Activated naive CD4-positive, alpha-beta T cell treated with anti-CD3 and anti-CD28 coated beads, Interleukin-2, amount 50 U/mL, for 72 hours (primary cell): ENCODE results near the gene SUGP2. TPM values are rescaled to one million over a fixed set of nuclear protein-coding genes. Genes with fewer than 3 reads are reported as not detected.
"Not testable (repeated sequence)": the region's sequence is repeated elsewhere in the genome, so short reads cannot be mapped to it uniquely, and the experiment has no call there.

ENCODE experiments used
- ATAC-seq, 2 donors: fragments of 150-1000 bp; cut with Tn5 transposase; 2 replicates each; pipeline ENCODE4 v1.10.0; 2021; ENCODE audit warnings: mild to moderate bottlenecking in 2 of 2, moderate library complexity in 2 of 2
- DNase-seq, 2 donors: peaks; one replicate each; pipeline ENCODE4 v3.0.0; 2021 to 2022; ENCODE audit warnings: low spot score in 2 of 2
- H3K27ac Mint-ChIP-seq, 2 donors: one replicate each; pipeline ENCODE4 v1.8.0; 2022; ENCODE audit warnings: mild to moderate bottlenecking in 2 of 2, mixed read lengths in 2 of 2
- H3K36me3 Mint-ChIP-seq, 2 donors: one replicate each; pipeline ENCODE4 v1.8.0; 2022; ENCODE audit warnings: mixed read lengths in 2 of 2
- H3K9me3 Mint-ChIP-seq, 2 donors: one replicate each; pipeline ENCODE4 v1.8.0; 2022; ENCODE audit warnings: mixed read lengths in 2 of 2
- total RNA-seq, 2 donors: library from RNA; stranded (reverse); gene quantifications; one replicate each; pipeline ENCODE4 v1.2.3, GENCODE V29; 2022

Gene SUGP2
- total RNA-seq, 2 donors from 2014 or later, result 119 to 248 TPM

- H3K9me3 Mint-ChIP-seq, result no peaks in the 10 kb centered on the region
- no peak for ATAC-seq
- DNase-seq, result no peak
- H3K36me3 Mint-ChIP-seq, result peaks cover 0 to 4% of the 10 kb centered on the region in 2 donors
- peak overlapping the region in 1 of 2 donors; percentile 72 for H3K27ac Mint-ChIP-seq
These were observed 17.4 kb upstream of the SUGP2 start for GRCh38 chr19:19050731-19051130.

DNA sequence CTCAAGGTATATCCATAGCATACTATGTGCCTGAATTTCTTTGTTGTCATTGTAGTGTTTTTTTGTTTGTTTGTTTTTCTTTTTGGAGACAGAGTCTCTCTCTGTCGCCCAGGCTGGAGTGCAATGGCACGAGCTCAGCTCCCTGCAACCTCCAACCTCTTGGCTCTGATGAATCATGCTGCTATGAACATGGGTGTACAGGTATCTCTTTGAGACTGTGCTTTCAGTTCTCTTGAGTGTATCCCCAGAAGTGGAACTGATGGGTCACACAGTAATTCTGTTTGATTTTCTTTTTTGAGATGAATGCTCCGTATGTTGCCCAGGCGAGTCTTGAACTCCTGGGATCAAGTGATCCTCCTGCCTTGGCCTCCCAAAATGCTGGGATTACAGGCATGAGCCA, 16.8 kb upstream of the SUGP2 start:
- Mint-ChIP-seq H3K9me3 (no peaks in the 10 kb centered on the region), H3K36me3 (peaks cover 0 to 4% of the 10 kb centered on the region in 2 donors), H3K27ac (peak overlapping the region; percentile 29 to 72)
- ATAC-seq (peak; percentile 37 to 52), DNase-seq (no peak)

DNA sequence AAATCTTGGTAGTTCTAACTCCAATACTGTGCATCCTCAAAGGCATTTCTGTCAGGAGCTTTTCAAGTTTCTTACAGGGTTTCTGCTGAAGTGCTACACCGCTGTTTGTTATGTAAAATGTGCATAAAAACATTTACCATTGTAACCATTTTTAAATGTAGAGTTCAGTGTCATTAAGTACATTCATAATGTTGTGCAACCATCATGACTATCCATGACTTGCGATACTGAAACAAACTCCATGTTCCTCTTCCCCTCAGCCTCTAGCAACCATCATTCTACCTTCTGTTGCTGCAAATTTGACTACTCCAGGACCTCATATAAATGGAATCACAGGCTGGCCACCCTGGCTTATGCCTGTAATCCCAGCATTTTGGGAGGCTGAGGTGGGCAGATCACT, 16.1 kb upstream of the SUGP2 start:
- H3K9me3 Mint-ChIP-seq, result no peaks in the 10 kb centered on the region
- H3K36me3 Mint-ChIP-seq, result peaks cover 0 to 4% of the 10 kb centered on the region in 2 donors
- ATAC-seq, result no peak
- no peak for DNase-seq
- H3K27ac Mint-ChIP-seq, result no peak overlapping the region

DNA sequence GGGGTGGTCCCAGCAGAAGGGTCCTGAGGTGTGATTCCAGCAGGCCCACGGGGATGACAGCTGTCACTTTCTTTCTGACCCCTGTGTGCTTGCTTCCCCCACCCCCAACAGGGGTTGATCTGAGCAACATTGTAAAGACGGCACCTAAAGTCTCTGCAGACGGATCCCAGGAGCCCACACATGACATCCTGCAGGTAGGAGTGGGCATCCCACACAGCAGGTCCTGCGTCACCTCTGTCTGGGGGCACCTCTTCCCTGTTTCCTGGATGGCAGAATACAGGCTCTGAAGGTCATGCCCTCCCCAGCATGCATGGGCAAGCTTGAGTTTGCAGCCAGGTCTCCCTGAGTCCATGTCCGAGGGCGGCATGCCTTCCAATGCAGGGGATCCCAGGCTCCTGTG, 10.6 kb upstream of the SUGP2 start:
- DNase-seq, result no peak
- ATAC-seq, result no peak
- no peaks in the 10 kb centered on the region for H3K9me3 Mint-ChIP-seq
- no peak overlapping the region for H3K27ac Mint-ChIP-seq
- peaks cover 0 to 10% of the 10 kb centered on the region in 2 donors for H3K36me3 Mint-ChIP-seq

DNA sequence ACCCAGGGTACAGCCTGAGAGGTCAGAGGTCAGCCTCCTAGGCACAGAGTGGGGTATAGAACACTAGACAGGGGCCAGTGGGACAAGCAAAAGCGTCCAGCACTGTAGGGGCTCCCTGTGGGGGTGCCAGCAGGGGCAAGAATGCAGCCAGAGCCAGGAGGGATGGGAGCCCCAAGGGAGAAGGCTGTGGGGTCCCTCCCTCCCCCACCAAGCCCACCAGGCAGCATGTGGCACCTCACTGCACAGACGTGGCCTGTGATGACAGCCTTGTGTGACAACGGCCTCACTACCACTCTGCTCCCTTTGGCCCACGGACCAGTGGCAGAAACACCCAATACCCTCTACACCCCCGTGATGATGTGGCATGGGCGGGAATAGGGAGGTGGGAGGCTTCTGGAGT, 10.2 kb upstream of the SUGP2 start:
- Mint-ChIP-seq H3K9me3 (no peaks in the 10 kb centered on the region), H3K27ac (no peak overlapping the region), H3K36me3 (peaks cover 0 to 10% of the 10 kb centered on the region in 2 donors)
- ATAC-seq (no peak), DNase-seq (no peak)

- no peaks in the 10 kb centered on the region for H3K9me3 Mint-ChIP-seq
- DNase-seq (no peak), ATAC-seq (no peak)
- H3K27ac Mint-ChIP-seq, result no peak overlapping the region
- H3K36me3 Mint-ChIP-seq, result peaks cover 0 to 10% of the 10 kb centered on the region in 2 donors
These were observed 9.5 kb upstream of the SUGP2 start for GRCh38 chr19:19042732-19043280.

DNA sequence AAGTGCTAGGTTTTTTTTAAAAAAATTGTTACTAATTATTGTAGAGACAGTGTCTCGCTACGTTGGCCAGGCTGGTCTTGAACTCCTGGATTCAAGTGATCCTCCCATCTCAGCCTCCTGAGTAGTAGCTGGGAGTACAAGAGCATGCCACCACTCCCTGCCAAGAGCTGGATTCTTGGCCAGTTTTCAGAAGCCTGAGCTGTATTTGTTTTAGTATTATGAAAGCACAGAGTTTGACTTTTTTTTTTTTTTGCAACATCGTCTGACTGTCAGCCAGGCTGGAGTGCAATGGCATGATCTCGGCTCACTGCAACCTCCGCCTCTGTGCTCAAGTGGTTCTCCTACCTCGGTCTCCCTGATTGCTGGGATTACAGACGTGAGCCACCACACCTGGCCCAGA, 7.1 kb upstream of the SUGP2 start:
- no peak for DNase-seq
- no peak for ATAC-seq
- Mint-ChIP-seq H3K27ac (peak overlapping the region; percentile 29 to 70), H3K9me3 (no peaks in the 10 kb centered on the region), H3K36me3 (peaks cover 0 to 25% of the 10 kb centered on the region in 2 donors)

DNA sequence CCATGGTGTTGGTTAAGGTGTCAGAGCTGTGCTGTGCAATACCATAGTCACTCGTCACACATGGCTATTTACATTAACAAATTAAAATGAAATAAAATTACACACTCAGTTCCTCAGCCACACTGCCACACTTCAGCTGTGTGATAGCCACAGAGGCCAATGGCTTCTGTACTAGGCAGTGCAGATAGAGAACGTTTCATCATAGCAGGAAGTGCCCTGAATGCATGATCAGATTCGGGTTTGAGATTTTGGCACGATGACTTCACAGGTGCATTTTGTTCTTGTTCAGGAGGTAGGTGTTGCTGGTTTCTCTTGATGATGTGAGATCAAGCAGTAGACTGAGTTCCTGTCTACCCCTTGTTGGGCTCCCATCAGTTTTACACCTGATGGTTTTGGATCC, 6.6 kb upstream of the SUGP2 start:
- Mint-ChIP-seq H3K36me3 (peaks cover 0 to 25% of the 10 kb centered on the region in 2 donors), H3K9me3 (no peaks in the 10 kb centered on the region), H3K27ac (peak overlapping the region; percentile 29 to 70)
- ATAC-seq (peak; percentile 50 to 61), DNase-seq (no peak)

DNA sequence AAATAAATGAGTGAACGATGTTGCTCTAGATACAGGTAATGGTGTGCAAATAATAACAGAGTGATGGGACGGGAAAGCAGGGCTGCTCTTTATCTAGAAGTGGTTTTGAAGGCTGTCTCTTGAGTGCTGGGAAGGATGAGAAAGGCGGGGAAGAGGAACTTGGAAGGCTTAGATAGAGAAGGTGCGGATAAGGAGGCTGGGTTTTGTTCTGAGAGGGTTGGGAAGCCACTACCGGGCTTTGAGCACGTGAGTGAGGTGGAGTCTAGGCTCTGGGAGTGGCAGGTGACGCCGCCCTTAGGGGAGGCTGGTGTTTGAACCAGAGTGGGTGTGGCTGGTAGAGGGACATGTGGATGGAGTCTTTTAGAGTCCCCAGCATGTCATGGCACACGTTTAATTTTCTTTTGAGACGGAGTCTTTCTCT, 897 bp upstream of the SUGP2 start:
- DNase-seq (peak; percentile 68 to 74), ATAC-seq (peak; percentile 70 to 77)
- H3K27ac Mint-ChIP-seq, result peak overlapping the region; percentile 85 to 99
- H3K36me3 Mint-ChIP-seq, result peaks cover 14 to 26% of the 10 kb centered on the region in 2 donors
- no peaks in the 10 kb centered on the region for H3K9me3 Mint-ChIP-seq

GRCh38 chr19:19033176-19033425, 216 bp downstream of the SUGP2 start:
- H3K36me3 Mint-ChIP-seq, result peaks cover 17 to 26% of the 10 kb centered on the region in 2 donors
- H3K9me3 Mint-ChIP-seq, result no peaks in the 10 kb centered on the region
- peak overlapping the region in 1 of 2 donors; percentile 85 for H3K27ac Mint-ChIP-seq
- DNase-seq (no peak), ATAC-seq (no peak)

- Mint-ChIP-seq H3K9me3 (no peaks in the 10 kb centered on the region), H3K27ac (peak overlapping the region; percentile 85 to 98), H3K36me3 (peaks cover 22 to 30% of the 10 kb centered on the region in 2 donors)
- ATAC-seq, result peak; percentile 52 to 74
- peak; percentile 79 to 82 for DNase-seq
These were observed 719 bp downstream of the SUGP2 start for GRCh38 chr19:19032420-19033175.

GRCh38 chr19:19031891-19032290, 1.4 kb downstream of the SUGP2 start:
- H3K27ac Mint-ChIP-seq, result peak overlapping the region; percentile 85 to 98
- peaks cover 22 to 30% of the 10 kb centered on the region in 2 donors for H3K36me3 Mint-ChIP-seq
- ATAC-seq, result no peak

DNA sequence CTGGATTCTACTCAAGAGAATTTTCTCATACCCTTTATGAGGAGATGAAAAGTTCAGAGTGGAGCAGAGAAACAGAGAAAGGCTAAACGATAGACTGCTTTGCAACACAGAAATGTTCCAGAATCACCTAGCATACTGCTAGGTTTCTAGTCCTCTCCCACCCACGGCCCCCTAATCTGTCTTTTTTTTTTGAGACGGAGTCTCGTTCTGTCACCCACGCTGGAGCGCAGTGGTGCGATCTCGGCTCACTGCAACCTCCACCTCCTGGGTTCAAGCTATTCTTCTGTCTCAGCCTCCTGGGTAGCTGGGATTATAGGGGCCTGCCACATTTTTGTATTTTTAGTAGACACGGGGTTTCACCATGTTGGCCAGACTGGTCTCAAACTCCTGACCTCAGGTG, 4.8 kb downstream of the SUGP2 start:
- DNase-seq (no peak), ATAC-seq (no peak)
- Mint-ChIP-seq H3K27ac (no peak overlapping the region), H3K9me3 (no peaks in the 10 kb centered on the region), H3K36me3 (peaks cover 26 to 41% of the 10 kb centered on the region in 2 donors)

More at GRCh38 chr19:19031891-19032290, 1.4 kb downstream of the SUGP2 start:
- DNase-seq, result no peak
- H3K9me3 Mint-ChIP-seq, result no peaks in the 10 kb centered on the region

DNA sequence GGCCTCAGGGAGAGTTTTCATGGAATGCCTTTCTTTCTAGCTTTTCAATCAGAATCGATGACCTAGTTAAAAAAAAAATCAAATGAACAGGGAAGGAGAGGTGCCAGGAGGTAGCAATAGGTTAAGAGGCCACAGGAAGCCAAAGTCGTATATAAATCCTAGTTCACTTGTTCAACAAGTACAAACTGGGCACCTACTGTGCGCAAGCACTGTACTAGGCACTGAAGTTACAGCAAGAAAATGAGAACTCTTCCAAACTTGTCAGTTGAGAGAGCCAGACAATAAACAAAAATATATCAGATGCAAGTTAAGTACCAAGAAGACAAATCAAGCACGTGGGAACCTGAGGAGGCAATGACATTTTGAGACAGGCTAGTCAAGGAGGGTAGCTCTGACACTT, 6.1 kb downstream of the SUGP2 start:
- ATAC-seq, result no peak
- DNase-seq, result no peak
- H3K27ac Mint-ChIP-seq, result peak overlapping the region in 1 of 2 donors; percentile 0
- H3K9me3 Mint-ChIP-seq, result no peaks in the 10 kb centered on the region
- peaks cover 21 to 36% of the 10 kb centered on the region in 2 donors for H3K36me3 Mint-ChIP-seq

- H3K36me3 Mint-ChIP-seq, result peaks cover 19 to 33% of the 10 kb centered on the region in 2 donors
- ATAC-seq, result no peak
- DNase-seq, result no peak
These were observed 6.9 kb downstream of the SUGP2 start for GRCh38 chr19:19026299-19026971.

GRCh38 chr19:19025861-19026260, 7.5 kb downstream of the SUGP2 start:
- Mint-ChIP-seq H3K27ac (peak overlapping the region in 1 of 2 donors; percentile 61), H3K9me3 (no peaks in the 10 kb centered on the region), H3K36me3 (peaks cover 19 to 33% of the 10 kb centered on the region in 2 donors)
- DNase-seq (no peak), ATAC-seq (no peak)

More at GRCh38 chr19:19026299-19026971, 6.9 kb downstream of the SUGP2 start:
- no peaks in the 10 kb centered on the region for H3K9me3 Mint-ChIP-seq
- peak overlapping the region in 1 of 2 donors; percentile 56 for H3K27ac Mint-ChIP-seq

GRCh38 chr19:19023376-19023775, 9.9 kb downstream of the SUGP2 start:
- ATAC-seq, DNase-seq, H3K27ac Mint-ChIP-seq, H3K9me3 Mint-ChIP-seq: not testable (repeated sequence)
- peaks cover 22 to 32% of the 10 kb centered on the region in 2 donors for H3K36me3 Mint-ChIP-seq
